Stimulated activated CD8-positive, alpha-beta memory T cell treated with anti-CD3 and anti-CD28 coated beads, Interleukin-12 subunit alpha, Interleukin-12 subunit beta, amount 100 ng/mL, for 1 hour (primary cell): Measurements from ENCODE around the gene REV1.
"Not testable (repeated sequence)": the region's sequence is repeated elsewhere in the genome, so short reads cannot be mapped to it uniquely, and the experiment has no call there.

Source experiments
- DNase-seq: peaks from one replicate; pipeline ENCODE4 v3.0.0-alpha.2; 2020; ENCODE audit warnings: low read depth

The REV1 gene

GRCh38 chr2:99485824-99486223 lies 4.0 kb downstream of the REV1 start:
- DNase-seq: no peak

DNA sequence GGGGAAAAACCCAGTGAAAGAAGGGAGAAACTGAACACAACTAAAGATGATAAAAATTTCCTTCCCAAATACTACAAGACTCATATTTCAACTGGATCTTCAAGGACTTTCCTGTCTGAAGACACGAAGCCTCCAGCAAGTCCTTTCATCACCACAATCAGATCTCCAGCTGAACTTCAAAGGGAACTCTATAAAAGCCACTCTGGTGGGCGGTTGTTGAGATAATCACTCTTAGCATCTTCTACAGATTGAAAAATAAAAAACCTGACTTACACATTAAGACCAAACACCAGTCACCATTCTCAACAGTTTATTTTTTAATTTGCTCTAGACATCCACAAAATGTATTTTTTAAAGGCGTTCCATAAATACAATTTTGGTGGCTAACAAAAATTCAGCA lies 4.4 kb downstream of the REV1 start:
- no peak for DNase-seq

DNA sequence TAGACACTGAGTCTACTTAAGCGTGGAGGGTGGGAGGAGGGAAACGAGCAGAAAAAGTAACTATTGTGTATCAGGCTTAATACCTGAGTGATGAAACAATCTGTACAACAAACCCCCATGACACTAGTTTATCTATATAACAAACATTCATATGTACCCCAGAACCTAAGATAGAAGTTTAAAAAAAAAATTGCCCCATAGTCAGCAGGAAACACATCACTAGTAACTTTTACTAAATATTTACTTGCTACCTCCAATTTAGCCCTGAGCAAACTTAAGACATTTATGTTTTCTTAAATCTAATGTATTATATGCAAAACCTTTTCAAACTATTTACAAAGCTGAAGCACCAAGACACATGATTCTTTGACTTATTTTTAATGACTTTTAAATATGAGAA lies 5.6 kb downstream of the REV1 start:
- DNase-seq: no peak

GRCh38 chr2:99481941-99482340 lies 7.9 kb downstream of the REV1 start:
- DNase-seq: no peak

DNA sequence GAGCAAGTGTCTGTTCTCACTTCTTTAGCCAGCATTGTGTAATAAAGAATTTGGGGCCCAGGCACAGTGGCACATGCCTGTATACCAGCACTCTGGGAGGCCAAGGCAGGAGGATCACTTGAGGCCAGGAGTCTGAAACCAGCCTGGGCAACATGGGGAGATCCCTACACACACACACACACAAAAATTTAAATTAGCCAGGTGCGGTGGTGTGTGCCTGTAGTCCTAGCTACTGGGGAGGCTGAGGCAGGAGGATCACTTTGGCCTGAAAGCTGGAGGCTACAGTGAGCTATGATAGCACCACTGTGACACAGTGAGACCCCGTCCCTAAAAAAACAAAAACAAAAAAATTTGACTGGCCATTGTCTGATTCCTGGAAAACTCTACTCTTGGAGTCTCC lies 8.3 kb downstream of the REV1 start:
- DNase-seq: no peak

- no peak for DNase-seq
Measured at GRCh38 chr2:99480390-99480789, 9.4 kb downstream of the REV1 start.

GRCh38 chr2:99478632-99479031 lies 11.2 kb downstream of the REV1 start:
- no peak for DNase-seq

GRCh38 chr2:99477054-99477453 lies 12.8 kb downstream of the REV1 start:
- DNase-seq: no peak

DNA sequence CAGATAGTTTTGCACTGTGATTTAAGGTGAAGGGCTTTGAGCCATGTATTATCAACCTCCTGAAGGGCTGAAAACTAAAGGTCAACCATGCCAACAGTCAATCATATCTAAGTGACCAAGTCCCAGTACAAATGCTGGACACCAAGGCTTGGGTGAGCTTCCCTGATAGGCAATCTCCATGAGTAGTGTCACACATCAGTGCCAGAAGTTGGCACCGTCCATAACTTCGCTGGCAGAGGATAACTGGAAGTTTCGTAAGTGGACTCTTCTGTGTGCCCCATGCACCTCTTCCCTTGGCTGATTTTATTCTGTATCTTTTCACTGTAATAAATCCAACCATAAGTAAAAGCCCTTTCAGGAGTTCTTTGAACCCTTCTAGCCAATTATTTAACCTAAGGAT lies 13.2 kb downstream of the REV1 start:
- no peak for DNase-seq

DNA sequence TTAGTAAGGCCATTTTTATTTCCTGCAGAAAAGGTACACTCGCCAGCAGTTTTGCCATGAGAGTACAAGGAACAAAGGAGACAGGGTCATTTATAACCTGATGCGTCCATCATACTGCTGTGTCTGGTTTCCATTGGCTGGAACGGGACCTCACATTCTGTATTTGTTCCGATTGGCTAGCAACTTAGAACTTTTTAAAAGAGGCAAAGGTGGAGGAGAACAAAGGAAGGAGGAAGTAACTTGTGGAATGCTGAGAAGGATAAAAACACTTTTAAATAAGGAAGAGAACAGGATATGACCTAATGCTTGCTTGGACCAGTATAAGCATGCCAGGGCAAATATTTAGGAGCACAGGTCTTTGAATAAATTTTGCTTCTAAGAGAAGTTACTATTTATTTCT lies 14.7 kb downstream of the REV1 start:
- not testable (repeated sequence) for DNase-seq

- no peak for DNase-seq
Measured at GRCh38 chr2:99473518-99474083, 16.2 kb downstream of the REV1 start.

GRCh38 chr2:99472600-99472960 lies 17.2 kb downstream of the REV1 start:
- DNase-seq: no peak

DNA sequence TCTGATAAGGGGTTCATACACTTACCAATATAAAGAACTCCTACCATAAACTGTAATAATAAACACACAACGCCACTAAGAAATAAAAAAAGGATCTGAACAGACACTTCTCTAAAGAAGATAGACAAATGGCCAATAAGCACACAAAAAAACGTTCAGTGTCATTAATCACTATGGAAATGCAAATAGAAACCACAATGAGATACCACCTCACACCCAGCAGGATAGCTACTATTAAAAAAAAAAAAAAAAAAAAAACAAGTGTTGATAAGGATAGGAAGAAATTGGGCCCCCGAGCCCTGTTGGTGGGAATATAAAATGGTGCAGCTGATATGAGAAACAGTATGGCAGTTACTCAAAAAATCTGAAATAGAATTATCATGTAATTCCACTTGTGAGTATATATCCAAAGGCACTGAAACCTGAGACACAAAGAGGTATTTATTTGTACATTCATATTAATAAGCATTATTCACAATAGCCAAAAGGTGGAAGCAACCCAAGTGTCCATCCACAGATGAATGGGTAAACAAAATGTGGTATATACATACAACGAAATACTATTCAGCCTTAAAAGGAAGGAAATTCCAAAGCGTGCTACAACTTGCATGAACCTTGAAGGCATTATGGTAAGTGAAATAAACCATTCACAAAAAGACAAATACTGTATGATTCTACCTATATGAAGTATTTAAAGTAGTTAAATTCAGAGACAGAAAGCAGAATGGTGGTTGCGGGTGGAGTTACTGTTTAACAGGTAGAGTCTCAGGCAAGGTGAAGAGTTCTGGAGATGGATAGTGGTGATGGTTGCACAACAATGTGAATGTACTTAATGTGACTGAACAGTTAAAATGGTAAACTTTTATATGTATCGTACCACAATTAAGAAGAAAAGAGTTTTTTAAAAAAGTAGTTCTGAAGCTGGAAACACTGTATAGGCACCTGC lies 17.9 kb downstream of the REV1 start:
- no peak for DNase-seq

GRCh38 chr2:99470957-99471356 lies 18.9 kb downstream of the REV1 start:
- no peak for DNase-seq

DNA sequence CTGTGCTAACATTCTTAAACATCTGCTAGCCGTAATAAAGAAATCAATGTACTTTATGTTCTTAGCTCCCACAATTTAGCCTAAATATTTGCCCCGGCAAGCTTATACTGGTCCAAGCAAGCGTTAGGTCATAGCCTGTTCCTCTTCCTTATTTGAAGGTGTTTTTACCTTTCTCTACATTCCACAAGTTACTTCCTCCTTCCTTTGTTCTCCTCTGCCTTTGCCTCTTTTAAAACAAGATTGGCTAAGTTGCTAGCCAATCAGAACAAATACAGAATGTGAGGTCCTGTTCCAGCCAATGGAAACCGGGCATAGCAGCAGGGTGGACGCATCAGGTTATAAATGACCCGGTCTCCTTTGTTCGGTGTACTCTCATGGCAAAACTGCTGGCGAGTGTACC lies 19.4 kb downstream of the REV1 start:
- not testable (repeated sequence) for DNase-seq

DNA sequence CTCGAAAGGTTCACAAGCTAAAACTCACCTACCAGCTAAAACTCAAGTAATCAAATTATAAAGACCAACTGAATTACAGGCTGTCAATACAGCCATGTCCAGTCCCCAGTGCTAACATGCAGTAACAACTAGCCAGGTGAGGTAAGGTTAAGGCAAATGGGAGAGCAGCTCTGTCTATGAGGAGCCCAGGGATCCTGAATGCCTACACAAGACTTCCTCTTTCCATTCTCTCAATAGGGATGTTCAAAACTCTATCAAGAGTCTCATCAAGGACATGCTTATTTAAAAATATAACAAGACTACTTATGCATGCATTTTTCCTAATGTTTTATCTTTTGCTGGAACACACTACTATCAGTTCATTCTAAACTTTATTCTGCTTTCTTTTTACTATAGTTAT lies 20.4 kb downstream of the REV1 start:
- no peak for DNase-seq

GRCh38 chr2:99468155-99468554 lies 21.7 kb downstream of the REV1 start:
- no peak for DNase-seq

DNA sequence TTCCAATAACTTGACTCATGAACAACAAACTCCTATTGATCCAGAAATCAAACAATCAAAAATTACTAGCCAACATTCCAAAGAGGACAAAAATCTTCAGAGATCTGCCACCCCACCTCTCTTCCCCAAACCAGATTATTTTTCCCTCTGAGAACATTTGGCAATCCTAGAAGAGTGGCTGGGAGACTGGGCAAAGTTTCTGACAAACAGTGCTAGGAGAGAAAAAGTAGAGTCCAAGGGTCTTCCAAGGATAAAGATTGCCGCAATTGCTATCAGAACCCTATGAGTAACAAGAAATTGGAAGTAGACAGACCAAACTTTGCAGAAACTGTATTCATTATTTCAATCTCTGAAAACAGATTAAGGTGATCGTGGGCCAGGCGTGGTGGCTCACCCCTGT lies 22.4 kb downstream of the REV1 start:
- DNase-seq: no peak

DNA sequence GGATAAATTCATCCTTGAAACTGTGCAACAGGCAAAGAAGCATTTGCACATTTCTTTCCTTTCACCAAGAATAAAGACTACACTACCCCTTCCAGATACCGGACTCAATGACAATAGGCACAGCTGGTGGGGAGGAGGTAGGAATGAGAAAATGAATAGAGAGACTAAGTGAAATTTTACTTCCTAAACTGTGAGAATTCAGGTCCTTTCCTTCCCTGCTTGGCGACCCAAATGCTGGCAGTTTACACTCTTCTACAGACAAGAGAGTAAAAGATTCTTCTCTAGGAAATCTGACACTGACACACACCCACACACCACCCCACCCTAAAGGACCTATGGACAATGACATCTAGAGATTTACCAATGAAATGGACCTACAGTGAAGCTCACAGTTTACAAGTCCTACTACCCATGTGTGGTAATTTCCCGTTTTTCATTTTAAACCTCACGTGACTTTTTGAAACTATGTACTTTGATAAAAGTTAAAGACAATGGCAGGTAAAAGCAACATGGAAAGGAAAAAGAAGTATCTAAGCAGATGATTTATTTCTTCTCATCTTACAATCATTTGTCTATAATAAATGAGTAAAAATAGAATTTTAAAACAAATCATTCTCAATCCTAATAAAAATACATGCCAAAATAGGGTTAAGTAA lies 27.9 kb downstream of the REV1 start:
- no peak for DNase-seq

GRCh38 chr2:99458529-99458928 lies 31.3 kb downstream of the REV1 start:
- DNase-seq: no peak

DNA sequence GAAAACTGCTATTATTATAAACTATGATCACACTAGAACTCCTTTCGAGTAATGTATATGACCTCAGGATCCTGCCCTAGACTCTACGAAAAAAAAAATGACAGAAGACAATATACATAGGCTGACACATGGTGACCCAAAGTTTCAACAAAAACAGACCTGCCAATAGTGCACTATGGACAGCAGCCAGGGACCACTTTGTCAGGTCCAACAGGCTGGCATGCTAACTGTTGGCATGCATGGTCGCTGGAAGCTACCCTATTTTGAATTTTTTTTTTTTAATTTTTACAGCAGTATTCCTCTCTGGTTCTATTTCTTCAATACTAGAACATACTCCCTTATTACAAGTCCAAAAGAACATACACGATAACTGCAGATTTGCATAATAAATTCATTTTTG lies 38.1 kb downstream of the REV1 start:
- no peak for DNase-seq

DNA sequence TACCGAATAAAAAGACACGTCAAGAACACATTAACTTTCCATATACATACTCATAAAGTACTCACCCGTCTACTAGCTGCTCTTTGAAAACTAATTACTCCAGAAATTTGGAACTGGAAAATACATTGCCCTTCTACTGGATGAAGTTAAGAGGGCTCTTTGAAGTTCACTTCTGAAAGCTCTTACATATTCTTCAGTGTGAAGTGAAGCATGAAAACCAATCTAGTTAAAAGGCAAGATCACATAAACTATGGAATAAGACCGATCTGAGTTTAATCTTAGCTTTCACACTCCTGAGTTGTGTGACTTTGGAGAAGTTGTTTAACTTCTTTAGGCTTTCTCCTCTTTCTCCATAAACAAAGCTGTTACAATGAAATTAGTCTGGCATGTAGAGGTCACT lies 38.5 kb downstream of the REV1 start:
- no peak for DNase-seq

- no peak for DNase-seq
Measured at GRCh38 chr2:99450199-99450598, 39.6 kb downstream of the REV1 start.
